Posterior cingulate gyrus (tissue), 11 donors: ENCODE measurements around the gene CCL13.
"Not testable (repeated sequence)": the region's sequence is repeated elsewhere in the genome, so short reads cannot be mapped to it uniquely, and the experiment has no call there.

Experiments used
- DNase-seq, 10 donors: peaks; one replicate each; pipeline versions ENCODE4 v3.0.0 to v3.0.0-alpha.2; 2020 to 2021; ENCODE audit warnings: mixed read lengths in 3 of 10
- intact Hi-C: fragments of 100-400 bp; cut with DNase I; formaldehyde crosslinking; loops from one replicate; pipeline ENCODE4 v1.15.1; 2023

The CCL13 gene

DNA sequence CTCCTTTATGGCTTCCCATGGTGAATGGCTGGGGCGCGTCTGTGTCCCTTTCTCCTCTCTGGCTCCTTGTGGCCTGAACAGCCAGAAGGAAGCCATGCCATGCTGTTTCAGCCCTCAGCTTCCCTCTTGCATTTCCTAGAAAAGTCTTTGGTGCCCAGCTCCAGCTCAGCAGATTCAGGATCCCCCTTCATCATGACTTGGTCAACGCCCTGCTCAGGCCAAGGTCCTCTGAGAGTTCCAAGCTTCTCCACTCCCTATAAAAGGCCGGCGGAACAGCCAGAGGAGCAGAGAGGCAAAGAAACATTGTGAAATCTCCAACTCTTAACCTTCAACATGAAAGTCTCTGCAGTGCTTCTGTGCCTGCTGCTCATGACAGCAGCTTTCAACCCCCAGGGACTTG is at the start of gene CCL13:
Gene CCL13 (plus strand): TSS at position 287 of the 400 bp plus-strand sequence. CDS start 47 bp downstream, at position 334.
- no peak for DNase-seq

DNA sequence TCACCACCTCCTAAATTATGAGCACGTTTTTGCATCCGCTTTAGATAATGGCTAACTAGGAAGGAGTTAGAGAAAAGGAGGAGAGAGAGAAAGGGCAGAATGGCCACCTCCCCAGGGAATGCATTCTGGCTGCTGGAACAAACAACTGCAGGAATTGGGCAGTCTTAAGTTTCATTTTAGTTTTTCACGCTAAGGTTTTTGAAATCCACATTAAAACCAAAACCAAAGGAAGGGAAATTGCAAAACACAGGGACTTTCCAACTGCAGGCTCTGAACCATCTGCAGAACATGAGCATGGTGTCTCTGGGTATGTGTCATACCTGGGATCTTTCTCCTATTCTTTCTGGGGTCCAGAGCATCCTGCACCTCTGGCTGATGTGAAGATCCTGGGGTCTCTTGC is 49.2 kb upstream of the CCL13 start:
- intact Hi-C loops = loop anchor here (2.0 kb wide), 1 partner anchor 106 kb away; no protein-coding TSS in a partner anchor
- no peak for DNase-seq

More for the DNA sequence above, at the start of gene CCL13:
- intact Hi-C loops = no loop called here

DNA sequence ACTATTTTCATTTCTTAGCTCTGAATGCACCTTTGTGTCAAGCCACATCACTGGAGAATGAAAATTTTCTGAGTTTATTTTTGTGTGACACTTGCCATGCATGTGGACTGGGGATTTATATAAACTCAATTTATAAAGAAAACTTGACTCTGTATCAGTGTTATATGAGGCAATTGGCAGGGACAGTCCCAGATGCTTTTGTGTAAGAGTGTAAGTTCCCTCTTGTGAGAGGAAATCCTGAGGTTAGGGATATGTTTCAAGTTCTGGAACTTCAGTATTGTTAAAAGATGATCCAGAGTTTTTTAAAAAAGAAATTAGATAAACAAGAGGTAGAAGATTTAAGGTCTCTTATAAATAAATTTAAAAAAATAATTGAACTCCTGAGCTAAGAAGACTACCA is 47.9 kb upstream of the CCL13 start:
- intact Hi-C loops = no loop called here
- DNase-seq = no peak

GRCh38 chr17:34311291-34311690 is 45.0 kb upstream of the CCL13 start:
- DNase-seq = no peak
- intact Hi-C loops = no loop called here

DNA sequence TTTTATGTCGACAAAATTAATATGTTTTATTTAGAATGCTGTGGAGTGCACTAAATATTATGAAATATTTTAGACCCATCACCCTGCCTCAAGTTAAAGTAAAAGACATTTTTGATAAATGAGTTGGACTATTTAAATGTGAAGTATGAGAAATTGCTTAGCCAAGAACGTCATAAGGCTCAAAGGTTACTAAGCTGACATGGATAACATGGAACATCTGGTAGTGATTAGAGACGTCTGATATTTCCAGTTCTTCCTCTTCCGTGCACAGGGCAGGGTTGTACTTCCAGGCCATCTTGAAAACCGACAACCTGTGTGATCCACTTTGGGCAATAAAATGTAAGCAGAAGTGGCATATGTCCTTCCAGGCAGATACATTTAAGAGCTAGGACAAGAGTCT is 44.2 kb upstream of the CCL13 start:
- no peak for DNase-seq
- intact Hi-C loops = no loop called here

GRCh38 chr17:34313164-34313563 is 43.1 kb upstream of the CCL13 start:
- intact Hi-C loops = no loop called here
- DNase-seq = no peak

DNA sequence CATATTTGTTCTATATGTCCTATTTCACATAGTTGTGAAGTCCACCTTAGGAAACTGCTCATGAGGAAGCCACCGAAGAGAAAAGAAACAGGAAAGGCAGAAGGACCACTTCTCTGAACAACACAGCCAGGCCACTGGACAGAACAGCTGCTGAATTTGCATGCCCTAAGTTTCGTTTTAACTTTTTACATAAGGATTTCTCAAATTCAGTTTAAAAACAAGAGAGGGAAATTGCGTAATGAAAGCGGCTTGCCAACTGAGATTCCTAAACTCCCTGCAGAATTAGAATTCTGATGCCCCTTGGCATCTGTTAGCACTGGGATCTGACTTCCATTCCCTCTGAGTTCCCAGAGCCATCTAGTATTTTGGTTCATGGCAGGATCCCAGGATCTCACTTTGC is 42.0 kb upstream of the CCL13 start:
- DNase-seq = no peak
- intact Hi-C loops = no loop called here

- intact Hi-C loops = no loop called here
- DNase-seq = no peak
These were observed 37.8 kb upstream of the CCL13 start for GRCh38 chr17:34318474-34318873.

DNA sequence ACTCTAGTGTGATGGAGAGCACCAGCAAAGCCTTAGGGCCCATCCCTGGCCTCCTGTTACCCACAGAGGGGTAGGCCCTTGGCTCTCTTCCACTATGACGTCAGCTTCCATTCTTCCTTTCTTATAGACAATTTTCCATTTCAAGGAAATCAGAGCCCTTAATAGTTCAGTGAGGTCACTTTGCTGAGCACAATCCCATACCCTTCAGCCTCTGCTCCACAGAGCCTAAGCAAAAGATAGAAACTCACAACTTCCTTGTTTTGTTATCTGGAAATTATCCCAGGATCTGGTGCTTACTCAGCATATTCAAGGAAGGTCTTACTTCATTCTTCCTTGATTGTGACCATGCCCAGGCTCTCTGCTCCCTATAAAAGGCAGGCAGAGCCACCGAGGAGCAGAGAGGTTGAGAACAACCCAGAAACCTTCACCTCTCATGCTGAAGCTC is 37.2 kb upstream of the CCL13 start, which contains the start of gene CCL8:
Gene CCL8 (plus strand): TSS at position 397 of the 445 bp plus-strand sequence. CDS start 67 bp downstream, outside the sequence.
- intact Hi-C loops = no loop called here
- DNase-seq = no peak

- intact Hi-C loops = no loop called here
- no peak for DNase-seq
These were observed 34.3 kb upstream of the CCL13 start for GRCh38 chr17:34321964-34322363.

GRCh38 chr17:34327580-34327979 is 28.7 kb upstream of the CCL13 start:
- intact Hi-C loops = not testable (repeated sequence)

DNA sequence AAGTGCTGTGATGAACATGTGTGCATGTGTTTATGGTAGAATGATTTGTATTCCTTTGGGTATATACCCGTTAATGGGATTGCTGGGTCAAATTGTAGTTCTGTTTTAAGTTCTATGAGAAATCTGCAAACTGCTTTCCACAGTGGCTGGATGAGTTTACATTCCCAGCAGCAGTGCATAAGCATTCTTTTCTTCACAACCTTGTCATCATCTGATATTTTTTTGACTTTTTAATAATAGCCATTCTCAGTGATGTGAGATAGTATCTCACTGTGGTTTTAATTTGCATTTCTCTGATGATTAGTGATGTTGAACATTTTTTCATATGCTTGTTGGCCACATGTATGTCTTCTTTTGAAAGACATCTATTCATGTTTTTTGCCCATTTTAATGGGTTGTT is 18.6 kb upstream of the CCL13 start:
- intact Hi-C loops = no loop called here
- no peak for DNase-seq

More at GRCh38 chr17:34327580-34327979, 28.7 kb upstream of the CCL13 start:
- DNase-seq = not testable (repeated sequence)

GRCh38 chr17:34339138-34339770 is 17.0 kb upstream of the CCL13 start:
- intact Hi-C loops = no loop called here
- no peak for DNase-seq

DNA sequence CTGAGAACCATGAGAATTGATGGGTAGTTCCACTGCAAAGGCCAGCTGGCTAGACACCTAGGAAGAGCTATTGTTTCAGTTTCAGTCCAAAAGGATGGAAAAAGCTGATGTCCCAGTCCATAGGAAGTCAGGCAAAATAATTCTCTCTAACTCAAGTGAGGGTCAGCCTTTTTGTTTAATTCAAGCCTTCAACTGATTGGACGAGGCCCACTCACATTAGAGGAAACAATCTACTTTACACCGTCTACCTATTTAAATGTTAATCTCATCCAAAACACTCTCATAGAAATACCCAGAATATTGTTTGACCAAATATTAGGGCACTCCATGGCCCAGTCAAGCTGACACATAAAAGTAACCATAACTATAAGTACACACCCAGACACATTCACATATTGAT is 14.4 kb upstream of the CCL13 start:
- no peak for DNase-seq
- intact Hi-C loops = no loop called here

DNA sequence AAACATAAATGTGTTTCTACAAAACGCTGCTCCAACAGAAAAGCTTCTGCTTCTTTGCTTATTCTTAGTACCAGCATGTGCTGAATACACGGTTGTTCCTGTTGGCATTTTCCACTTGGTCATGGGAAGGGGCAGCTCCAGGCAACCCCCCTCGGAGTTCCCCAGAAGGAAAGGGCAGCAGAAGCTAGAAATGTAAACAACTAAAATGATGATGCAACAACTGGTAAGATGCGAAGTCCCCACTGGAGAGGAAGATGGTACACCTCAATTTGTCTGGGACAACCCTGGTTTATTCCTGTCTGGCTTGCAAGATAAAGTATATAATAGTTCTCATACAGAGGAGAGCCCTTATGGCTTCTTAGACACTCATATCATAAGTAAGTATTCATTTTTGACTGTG is 9.2 kb upstream of the CCL13 start:
- no peak for DNase-seq
- intact Hi-C loops = no loop called here

DNA sequence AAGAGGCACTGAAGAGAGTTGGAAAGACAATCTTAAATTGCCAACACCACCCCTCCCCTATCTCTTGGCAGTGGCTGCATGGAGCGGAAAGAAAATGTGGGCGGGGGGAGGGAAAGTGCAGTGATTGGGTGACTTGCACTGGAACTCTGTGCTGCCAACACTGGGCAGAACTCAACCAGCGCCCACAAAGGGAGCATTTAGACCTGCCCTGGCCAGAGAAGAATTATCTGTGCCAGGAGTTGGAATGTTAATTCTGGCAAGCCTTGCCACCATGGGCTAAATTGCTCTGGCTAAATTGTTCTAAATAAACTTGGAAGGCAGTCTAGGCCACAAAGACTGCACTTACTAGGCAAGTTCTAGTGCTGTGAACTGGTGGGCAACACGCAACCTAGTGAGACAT is 6.5 kb upstream of the CCL13 start:
- DNase-seq = no peak
- intact Hi-C loops = no loop called here

GRCh38 chr17:34351096-34351495 is 5.2 kb upstream of the CCL13 start:
- intact Hi-C loops = no loop called here
- no peak for DNase-seq

DNA sequence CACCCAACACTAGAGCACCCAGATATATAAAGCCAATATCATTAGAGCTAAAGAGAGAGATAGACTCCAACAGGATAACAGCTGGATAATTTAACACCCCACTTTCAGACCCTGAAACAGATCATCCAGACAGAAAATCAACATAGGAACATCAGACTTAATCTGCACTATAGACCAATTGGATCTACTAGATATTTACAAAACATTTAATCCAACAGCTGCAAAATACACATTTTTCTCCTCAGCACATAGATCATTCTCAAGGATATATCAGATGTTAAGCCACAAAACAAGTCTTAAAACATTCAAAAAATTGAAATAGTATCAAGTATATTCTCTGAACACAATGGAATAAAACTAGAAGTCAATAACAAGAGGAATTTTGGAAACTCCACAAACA is 4.1 kb upstream of the CCL13 start:
- no peak for DNase-seq
- intact Hi-C loops = no loop called here

GRCh38 chr17:34354637-34355036 is 1.6 kb upstream of the CCL13 start:
- no peak for DNase-seq
- intact Hi-C loops = no loop called here

- no peak for DNase-seq
- intact Hi-C loops = no loop called here
These were observed 1.1 kb downstream of the CCL13 start for GRCh38 chr17:34357398-34357797.

DNA sequence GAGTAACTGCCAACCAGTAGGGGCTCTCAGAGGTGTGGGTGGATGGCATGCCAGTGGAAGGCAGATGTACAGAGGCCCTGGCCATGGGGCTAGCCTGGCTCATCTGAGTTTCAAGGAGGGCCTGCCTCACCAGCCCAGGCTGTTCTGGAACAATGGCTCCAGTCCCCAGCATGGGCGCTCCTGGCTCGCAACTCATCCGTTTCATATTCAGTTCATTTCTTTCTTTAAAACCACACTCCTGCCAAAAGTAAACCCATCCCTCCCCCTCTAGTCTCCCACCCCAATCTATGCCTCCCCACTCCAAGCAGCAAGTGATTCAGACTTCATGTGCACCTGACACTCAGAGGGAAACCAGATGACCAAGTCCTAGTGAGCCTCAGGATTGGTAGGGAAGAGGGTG is 2.4 kb downstream of the CCL13 start:
- intact Hi-C loops = no loop called here
- DNase-seq = no peak

DNA sequence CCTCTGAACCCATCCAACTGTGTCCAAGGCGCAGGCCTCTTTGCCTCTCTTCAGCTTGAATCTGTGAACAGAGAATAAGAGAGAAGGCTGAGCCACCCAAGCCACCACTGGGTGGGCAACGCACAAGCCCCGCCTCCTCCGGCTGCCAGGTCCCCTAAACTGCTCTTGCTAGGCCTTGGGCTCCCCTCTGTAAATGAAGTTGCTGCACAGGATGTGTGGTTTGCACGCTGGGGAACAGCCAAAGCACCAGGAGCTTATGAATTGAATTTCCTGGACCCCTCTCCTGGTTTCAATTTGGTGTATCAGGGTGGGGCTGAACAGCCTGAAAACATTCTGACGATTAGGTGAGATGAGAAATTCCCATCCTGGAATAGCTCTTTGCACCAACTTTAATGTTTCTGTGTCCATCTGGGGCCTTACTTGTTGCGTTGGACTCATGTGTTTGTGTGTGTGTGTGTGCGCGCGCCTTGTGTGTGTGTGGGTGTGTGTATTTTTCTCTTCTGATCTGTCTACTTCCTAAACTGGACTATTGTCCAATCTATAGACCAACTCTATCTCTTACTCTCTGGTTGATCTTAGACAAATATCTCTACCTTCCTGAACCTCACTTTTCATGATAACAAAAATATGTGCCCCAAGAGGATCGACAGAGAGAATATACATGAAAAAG is 4.5 kb downstream of the CCL13 start:
- no peak for DNase-seq
- intact Hi-C loops = loop anchor here (1.0 to 10.0 kb wide), 2 partner anchors 160 to 576 kb away; no protein-coding TSS in a partner anchor
